NCI-H69 (cell line): ENCODE measurements around the gene PCCA.
A peak's percentile ranks its signal among the peaks of the same experiment; 100 is the strongest.

Source experiments
- DNase-seq: peaks from one replicate; lab custom pipeline; 2025; lab: John Stamatoyannopoulos, UW

Gene PCCA

GRCh38 chr13:100432611-100433010 lies 343.7 kb downstream of the PCCA start:
- DNase-seq = no peak

GRCh38 chr13:100433475-100433874 lies 344.6 kb downstream of the PCCA start:
- DNase-seq = no peak

GRCh38 chr13:100434010-100434763 lies 345.3 kb downstream of the PCCA start:
- no peak for DNase-seq

- no peak for DNase-seq
Observed at GRCh38 chr13:100436099-100436498, 347.2 kb downstream of the PCCA start.

GRCh38 chr13:100438059-100438788 lies 349.3 kb downstream of the PCCA start:
- peak; percentile 94 for DNase-seq

GRCh38 chr13:100439247-100439970 lies 350.5 kb downstream of the PCCA start:
- DNase-seq = peak; percentile 96

GRCh38 chr13:100440751-100441425 lies 352.0 kb downstream of the PCCA start:
- peak; percentile 66 for DNase-seq

GRCh38 chr13:100442095-100442832 lies 353.4 kb downstream of the PCCA start:
- peak; percentile 80 for DNase-seq

GRCh38 chr13:100443278-100443997 lies 354.5 kb downstream of the PCCA start:
- DNase-seq = peak; percentile 75

- no peak for DNase-seq
Observed at GRCh38 chr13:100443998-100444328, 355.1 kb downstream of the PCCA start.

GRCh38 chr13:100447831-100448230 lies 358.9 kb downstream of the PCCA start:
- DNase-seq = no peak

GRCh38 chr13:100451923-100452322 lies 363.0 kb downstream of the PCCA start:
- DNase-seq = no peak

- peak; percentile 33 for DNase-seq
Observed at GRCh38 chr13:100454876-100455275, 366.0 kb downstream of the PCCA start.

GRCh38 chr13:100458673-100459072 lies 369.8 kb downstream of the PCCA start:
- no peak for DNase-seq

GRCh38 chr13:100459747-100460146 lies 370.9 kb downstream of the PCCA start:
- peak; percentile 34 for DNase-seq

- DNase-seq = peak; percentile 49
Observed at GRCh38 chr13:100460266-100460665, 371.4 kb downstream of the PCCA start.

- DNase-seq = no peak
Observed at GRCh38 chr13:100460791-100461190, 371.9 kb downstream of the PCCA start.

GRCh38 chr13:100461309-100462030 lies 372.6 kb downstream of the PCCA start:
- peak; percentile 97 for DNase-seq

- DNase-seq = peak; percentile 32
Observed at GRCh38 chr13:100464006-100464405, 375.1 kb downstream of the PCCA start.

- no peak for DNase-seq
Observed at GRCh38 chr13:100465558-100465957, 376.7 kb downstream of the PCCA start.
